ENCODE measurements around the gene ANGPT4. TPM values are rescaled to one million over a fixed set of nuclear protein-coding genes. Genes with fewer than 3 reads are reported as not detected.

The ANGPT4 gene
- total RNA-seq, 2 donors from 2014 or later = 1.4 to 1.6 TPM

- Histone ChIP-seq H3K27ac (no peak overlapping the region), H3K27me3 (replicated peaks; ENCODE audit: insufficient read depth) (no peaks in the 10 kb centered on the region), H3K36me3 (no peaks in the 10 kb centered on the region), H3K4me1 (ENCODE audit: control insufficient read depth in 1 of 2, low read depth in 2 of 2) (no peaks in the 10 kb centered on the region), H3K4me3 (no peak overlapping the region), H3K9me3 (no peaks in the 10 kb centered on the region)
- DNase-seq (ENCODE audit: low spot score) = no peak
- no peak for TF ChIP-seq CTCF (IDR thresholded peaks at IDR 0.05)
- no peak for ATAC-seq (ENCODE audit: insufficient number of reproducible peaks, low FRiP score, low read depth)
These were observed 4.9 kb upstream of the ANGPT4 start for GRCh38 chr20:921068-921467.

GRCh38 chr20:920311-920710 is 4.2 kb upstream of the ANGPT4 start:
- TF ChIP-seq CTCF (IDR thresholded peaks at IDR 0.05) = no peak
- no peak for ATAC-seq (ENCODE audit: insufficient number of reproducible peaks, low FRiP score, low read depth)

GRCh38 chr20:919491-919916 is 3.4 kb upstream of the ANGPT4 start:
- no peak for DNase-seq (ENCODE audit: low spot score)
- Histone ChIP-seq H3K4me1 (ENCODE audit: control insufficient read depth in 1 of 2, low read depth in 2 of 2) (no peaks in the 10 kb centered on the region), H3K27me3 (replicated peaks; ENCODE audit: insufficient read depth) (no peaks in the 10 kb centered on the region), H3K9me3 (no peaks in the 10 kb centered on the region), H3K27ac (no peak overlapping the region), H3K36me3 (no peaks in the 10 kb centered on the region), H3K4me3 (no peak overlapping the region)
- no peak for TF ChIP-seq CTCF (IDR thresholded peaks at IDR 0.05)
- no peak for ATAC-seq (ENCODE audit: insufficient number of reproducible peaks, low FRiP score, low read depth)

More at GRCh38 chr20:920311-920710, 4.2 kb upstream of the ANGPT4 start:
- H3K4me1 ChIP-seq (ENCODE audit: control insufficient read depth in 1 of 2, low read depth in 2 of 2) = no peaks in the 10 kb centered on the region
- H3K36me3 ChIP-seq = no peaks in the 10 kb centered on the region
- no peak overlapping the region for H3K4me3 ChIP-seq
- no peaks in the 10 kb centered on the region for H3K27me3 ChIP-seq (replicated peaks; ENCODE audit: insufficient read depth)
- no peaks in the 10 kb centered on the region for H3K9me3 ChIP-seq
- DNase-seq (ENCODE audit: low spot score) = no peak
- no peak overlapping the region for H3K27ac ChIP-seq

- Histone ChIP-seq H3K36me3 (no peaks in the 10 kb centered on the region), H3K27ac (no peak overlapping the region), H3K4me3 (no peak overlapping the region), H3K27me3 (replicated peaks; ENCODE audit: insufficient read depth) (no peaks in the 10 kb centered on the region), H3K9me3 (no peaks in the 10 kb centered on the region), H3K4me1 (ENCODE audit: control insufficient read depth in 1 of 2, low read depth in 2 of 2) (no peaks in the 10 kb centered on the region)
- ATAC-seq (ENCODE audit: insufficient number of reproducible peaks, low FRiP score, low read depth) = no peak
- no peak for DNase-seq (ENCODE audit: low spot score)
- TF ChIP-seq CTCF (IDR thresholded peaks at IDR 0.05) = no peak
These were observed 1.3 kb upstream of the ANGPT4 start for GRCh38 chr20:917416-917815.

GRCh38 chr20:916825-917224 is 691 bp upstream of the ANGPT4 start:
- Histone ChIP-seq H3K36me3 (no peaks in the 10 kb centered on the region), H3K4me1 (ENCODE audit: control insufficient read depth in 1 of 2, low read depth in 2 of 2) (no peaks in the 10 kb centered on the region), H3K27ac (no peak overlapping the region), H3K27me3 (replicated peaks; ENCODE audit: insufficient read depth) (no peaks in the 10 kb centered on the region), H3K9me3 (no peaks in the 10 kb centered on the region), H3K4me3 (no peak overlapping the region)
- DNase-seq (ENCODE audit: low spot score) (no peak), ATAC-seq (ENCODE audit: insufficient number of reproducible peaks, low FRiP score, low read depth) (no peak)
- TF ChIP-seq CTCF (IDR thresholded peaks at IDR 0.05) = no peak
